ENCODE measurements around the gene RIN3.

RIN3 gene

GRCh38 chr14:92696366-92696765 lies 182.8 kb downstream of the RIN3 start:
- no peak for TF ChIP-seq CTCF (IDR thresholded peaks at IDR 0.05; ENCODE audit: low read depth, low read length)
- no peak for DNase-seq (ENCODE audit: extremely low read depth, low read depth)

- no peak for TF ChIP-seq CTCF (IDR thresholded peaks at IDR 0.05; ENCODE audit: low read depth, low read length)
- no peak for DNase-seq (ENCODE audit: extremely low read depth, low read depth)
These were observed 184.8 kb downstream of the RIN3 start for GRCh38 chr14:92698393-92698792.

- DNase-seq (ENCODE audit: extremely low read depth, low read depth): no peak
These were observed 188.2 kb downstream of the RIN3 start for GRCh38 chr14:92701826-92702225.

GRCh38 chr14:92702441-92702918 lies 188.9 kb downstream of the RIN3 start:
- no peak for DNase-seq (ENCODE audit: extremely low read depth, low read depth)
- TF ChIP-seq CTCF (IDR thresholded peaks at IDR 0.05; ENCODE audit: low read depth, low read length): no peak

More at GRCh38 chr14:92701826-92702225, 188.2 kb downstream of the RIN3 start:
- TF ChIP-seq CTCF (IDR thresholded peaks at IDR 0.05; ENCODE audit: low read depth, low read length): no peak

- TF ChIP-seq CTCF (IDR thresholded peaks at IDR 0.05; ENCODE audit: low read depth, low read length): no peak
- DNase-seq (ENCODE audit: extremely low read depth, low read depth): no peak
These were observed 189.9 kb downstream of the RIN3 start for GRCh38 chr14:92703516-92703915.

GRCh38 chr14:92704036-92704804 lies 190.6 kb downstream of the RIN3 start:
- TF ChIP-seq CTCF (IDR thresholded peaks at IDR 0.05; ENCODE audit: low read depth, low read length): no peak
- DNase-seq (ENCODE audit: extremely low read depth, low read depth): no peak

GRCh38 chr14:92704821-92705220 lies 191.2 kb downstream of the RIN3 start:
- DNase-seq (ENCODE audit: extremely low read depth, low read depth): no peak
- TF ChIP-seq CTCF (IDR thresholded peaks at IDR 0.05; ENCODE audit: low read depth, low read length): no peak
